ENCODE data around the gene CAB39L. TPM values are rescaled to one million over a fixed set of nuclear protein-coding genes. Genes with fewer than 3 reads are reported as not detected.

CAB39L gene
- total RNA-seq, 3 donors from 2014 or later = 8.5 to 87.2 (median 9.6) TPM

DNA sequence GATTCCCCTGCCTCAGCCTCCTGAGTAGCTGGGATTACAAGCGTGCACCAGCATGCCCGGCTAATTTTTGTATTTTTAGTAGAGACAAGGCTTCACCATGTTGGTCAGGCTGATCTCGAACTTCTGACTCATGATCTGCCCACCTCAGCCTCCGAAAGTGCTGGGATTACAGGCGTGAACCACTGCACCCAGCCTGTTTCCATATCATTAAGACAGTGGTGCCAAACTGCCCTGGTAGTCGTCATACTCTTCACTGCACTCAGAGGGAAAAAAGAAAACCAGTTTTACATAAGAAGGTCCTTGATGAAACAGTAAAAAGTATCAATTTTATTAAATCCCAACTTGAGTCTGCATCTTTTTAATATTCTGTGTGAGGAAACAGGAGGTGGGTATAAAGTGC, 181.2 kb downstream of the CAB39L start:
- H3K9me3 ChIP-seq = no peaks in the 10 kb centered on the region
- ATAC-seq (no peak), DNase-seq (no peak)
- intact Hi-C loops (cut with DNase I, micrococcal nuclease) = no loop called here
- H3K4me3 ChIP-seq = no peak overlapping the region
- no peaks in the 10 kb centered on the region for H3K4me1 ChIP-seq (ENCODE audit: low read depth)
- no peak for TF ChIP-seq CTCF (IDR thresholded peaks at IDR 0.05)
- H3K36me3 ChIP-seq (ENCODE audit: low read depth) = no peaks in the 10 kb centered on the region

DNA sequence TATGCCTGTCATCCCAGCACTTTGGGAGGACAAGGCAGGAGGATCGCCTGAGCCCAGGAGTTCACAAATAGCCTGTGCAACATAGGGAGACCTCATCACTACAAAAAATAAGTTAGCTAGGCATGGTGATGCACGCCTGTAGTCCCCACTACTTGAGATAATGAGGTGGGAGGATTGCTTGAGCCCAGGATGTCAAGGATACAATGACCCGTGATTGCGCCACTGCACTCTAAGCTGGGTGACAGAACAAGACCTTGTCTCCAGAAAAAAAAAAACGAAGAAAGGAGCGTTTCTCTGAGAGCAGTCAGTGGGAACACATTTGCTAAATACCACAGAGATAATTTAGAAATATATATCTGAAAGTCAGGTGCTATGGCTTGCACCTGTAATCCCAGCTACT, 184.3 kb downstream of the CAB39L start:
- Histone ChIP-seq H3K36me3 (ENCODE audit: low read depth) (no peaks in the 10 kb centered on the region), H3K4me1 (ENCODE audit: low read depth) (no peaks in the 10 kb centered on the region), H3K4me3 (no peak overlapping the region), H3K9me3 (no peaks in the 10 kb centered on the region)
- ATAC-seq (no peak), DNase-seq (no peak)
- intact Hi-C loops (cut with DNase I, micrococcal nuclease) = no loop called here
- TF ChIP-seq CTCF (IDR thresholded peaks at IDR 0.05) = no peak

Other genes with a start within 250 kb of the CAB39L start
- gene MLNR, start 223.7 kb downstream of the CAB39L start, total RNA-seq = not detected
- gene CDADC1, start 196.1 kb downstream of the CAB39L start, total RNA-seq = 10 to 100 TPM in 1 of 3 donors, 1 to 10 TPM in 2; 7.6 to 14.1 (median 7.9) TPM
- 10 to 100 TPM; 10.6 to 13.7 (median 11.7) TPM for gene SETDB2, start 210 bp upstream of the CAB39L start, total RNA-seq
- 10 to 100 TPM; 30.2 to 39.9 (median 35.8) TPM for gene PHF11, start 51.9 kb upstream of the CAB39L start, total RNA-seq
- 10 to 100 TPM in 1 of 3 donors, 1 to 10 TPM in 2; 5.3 to 11.7 (median 6.7) TPM for gene RCBTB1, start 141.5 kb upstream of the CAB39L start, total RNA-seq
- gene ARL11, start 184.4 kb upstream of the CAB39L start, total RNA-seq = 1 to 10 TPM; 1.3 to 2.3 (median 2.0) TPM
- gene EBPL, start 247.4 kb upstream of the CAB39L start, total RNA-seq = 10 to 100 TPM; 33.6 to 36.8 (median 34.0) TPM

Data from mucosa of descending colon (tissue), 3 donors.